GM21367 (cell line): Measurements from ENCODE around the gene CDK5RAP1.
"Not testable (repeated sequence)": the region's sequence is repeated elsewhere in the genome, so short reads cannot be mapped to it uniquely, and the experiment has no call there.

Source experiments
- ATAC-seq: cut with Tn5 transposase; IDR thresholded peaks from one replicate; pipeline ENCODE4 v1.9.1; 2021; ENCODE audit not compliant: unreplicated experiment

Gene CDK5RAP1

GRCh38 chr20:33401184-33401920 is at the start of gene CDK5RAP1:
Gene CDK5RAP1, minus strand, starts transcription at chr20:33401519. Its CDS starts 4,455 bp downstream, at chr20:33397064.
- peak; percentile 57 for ATAC-seq

- no peak for ATAC-seq
These were observed 49.5 kb upstream of the CDK5RAP1 start for GRCh38 chr20:33450867-33451266.

- ATAC-seq, result no peak
These were observed 44.7 kb upstream of the CDK5RAP1 start for GRCh38 chr20:33445881-33446625.

- ATAC-seq, result no peak
These were observed 43.7 kb upstream of the CDK5RAP1 start for GRCh38 chr20:33444797-33445560.

- peak; percentile 63 for ATAC-seq
These were observed 42.4 kb upstream of the CDK5RAP1 start, which contains the start of gene SNTA1 for GRCh38 chr20:33443512-33444239. Gene SNTA1, minus strand, starts transcription at chr20:33443763. Its CDS starts 143 bp downstream, at chr20:33443620.

GRCh38 chr20:33443006-33443511 is 41.7 kb upstream of the CDK5RAP1 start:
- no peak for ATAC-seq

GRCh38 chr20:33442136-33443005 is 41.1 kb upstream of the CDK5RAP1 start:
- no peak for ATAC-seq

- ATAC-seq, result no peak
These were observed 40.0 kb upstream of the CDK5RAP1 start for GRCh38 chr20:33441142-33441955.

GRCh38 chr20:33440562-33440961 is 39.2 kb upstream of the CDK5RAP1 start:
- not testable (repeated sequence) for ATAC-seq

- no peak for ATAC-seq
These were observed 37.2 kb upstream of the CDK5RAP1 start for GRCh38 chr20:33438481-33438880.

GRCh38 chr20:33437141-33437911 is 36.0 kb upstream of the CDK5RAP1 start:
- ATAC-seq, result no peak

GRCh38 chr20:33434434-33434833 is 33.1 kb upstream of the CDK5RAP1 start:
- no peak for ATAC-seq

- ATAC-seq, result no peak
These were observed 32.3 kb upstream of the CDK5RAP1 start for GRCh38 chr20:33433465-33434234.

- no peak for ATAC-seq
These were observed 30.6 kb upstream of the CDK5RAP1 start for GRCh38 chr20:33431797-33432381.

- ATAC-seq, result not testable (repeated sequence)
These were observed 22.6 kb upstream of the CDK5RAP1 start for GRCh38 chr20:33423875-33424274.

GRCh38 chr20:33423141-33423834 is 22.0 kb upstream of the CDK5RAP1 start:
- no peak for ATAC-seq
